SK-N-SH treated with all-trans-retinoic acid at 6 μM for 48 hours (cell line): Measurements from ENCODE around the gene PRKAR1B.

Source experiments
- ATAC-seq: fragments of 200-7000 bp; cut with Tn5 transposase; 3 replicates; pipeline ENCODE4 v1.9.1; 2020; ENCODE audit warnings: mild to moderate bottlenecking, moderate library complexity
- ARNTL ChIP-seq: fragments of 450-650 bp; formaldehyde crosslinking; IDR thresholded peaks from 2 replicates; pipeline ENCODE4 v1.5.0; 2020; ENCODE audit warnings: low read depth, mild to moderate bottlenecking, moderate library complexity, borderline replicate concordance
- BACH2 ChIP-seq: fragments of 250-450 bp; sonication (Bioruptor Pico); IDR thresholded peaks from 2 replicates; pipeline ENCODE4 v1.9.0; 2021; ENCODE audit warnings: mild to moderate bottlenecking, borderline replicate concordance
- CSDC2 ChIP-seq: fragments of 250-450 bp; sonication (Bioruptor Pico); IDR thresholded peaks from 2 replicates; pipeline ENCODE4 v1.5.0; 2020; ENCODE audit warnings: mild to moderate bottlenecking, moderate library complexity
- CSRNP3 ChIP-seq: fragments of 250-450 bp; sonication (Bioruptor Pico); IDR thresholded peaks from 2 replicates; pipeline ENCODE4 v1.5.1; 2021; ENCODE audit warnings: mild to moderate bottlenecking, moderate library complexity
- ESRRG ChIP-seq: fragments of 250-450 bp; sonication (Bioruptor Pico); IDR thresholded peaks from 2 replicates; pipeline ENCODE4 v1.6.1; 2021; ENCODE audit warnings: mild to moderate bottlenecking
- GLIS3 ChIP-seq: fragments of 250-450 bp; sonication (Bioruptor Pico); IDR thresholded peaks from 2 replicates; pipeline ENCODE4 v1.5.0; 2020; ENCODE audit warnings: mild to moderate bottlenecking, moderate library complexity
- ISL1 ChIP-seq: fragments of 250-450 bp; sonication (Bioruptor Pico); IDR thresholded peaks from 2 replicates; pipeline ENCODE4 v2.1.2; 2022; ENCODE audit warnings: mild to moderate bottlenecking, moderate library complexity
- OSR1 ChIP-seq: fragments of 250-450 bp; sonication (Bioruptor Pico); IDR thresholded peaks from 2 replicates; pipeline ENCODE4 v1.8.0; 2022; ENCODE audit warnings: moderate library complexity, mild to moderate bottlenecking, inconsistent platforms
- PATZ1 ChIP-seq: fragments of 250-450 bp; sonication (Bioruptor Pico); IDR thresholded peaks from 2 replicates; pipeline ENCODE4 v1.8.0; 2020; ENCODE audit warnings: mild to moderate bottlenecking, moderate library complexity, borderline replicate concordance
- PPARA ChIP-seq: fragments of 250-450 bp; sonication (Bioruptor Pico); IDR thresholded peaks from 2 replicates; pipeline ENCODE4 v1.5.0; 2020; ENCODE audit warnings: mild to moderate bottlenecking, borderline replicate concordance
- RARB ChIP-seq: fragments of 250-450 bp; sonication (Bioruptor Pico); IDR thresholded peaks from 2 replicates; pipeline ENCODE4 v1.8.0; 2021; ENCODE audit warnings: mild to moderate bottlenecking, moderate library complexity
- SNAI2 ChIP-seq: fragments of 250-450 bp; sonication (Bioruptor Pico); IDR thresholded peaks from 2 replicates; pipeline ENCODE4 v1.5.0; 2020; ENCODE audit warnings: mild to moderate bottlenecking, moderate library complexity
- TCF4 ChIP-seq: fragments of 250-450 bp; sonication (Bioruptor Pico); IDR thresholded peaks from 2 replicates; pipeline ENCODE4 v1.8.0; 2021; ENCODE audit warnings: mild to moderate bottlenecking, moderate library complexity, borderline replicate concordance
- TOX ChIP-seq: fragments of 250-450 bp; sonication (Bioruptor Pico); IDR thresholded peaks from 2 replicates; pipeline ENCODE4 v1.8.0; 2021; ENCODE audit warnings: mild to moderate bottlenecking, moderate library complexity, borderline replicate concordance
- ZC3H10 ChIP-seq: fragments of 250-450 bp; sonication (Bioruptor Pico); IDR thresholded peaks from 2 replicates; pipeline ENCODE4 v1.5.1; 2021; ENCODE audit warnings: mild to moderate bottlenecking, moderate library complexity
- ZFP3 ChIP-seq: fragments of 250-450 bp; sonication (Bioruptor Pico); IDR thresholded peaks from 2 replicates; pipeline ENCODE4 v1.5.0; 2020; ENCODE audit warnings: mild to moderate bottlenecking, moderate library complexity
- ZFP30 ChIP-seq: fragments of 450-650 bp; formaldehyde crosslinking; IDR thresholded peaks from 2 replicates; pipeline ENCODE4 v1.5.0; 2022; ENCODE audit warnings: mild to moderate bottlenecking, moderate library complexity
- ZNF565 ChIP-seq: fragments of 450-650 bp; formaldehyde crosslinking; conservative IDR thresholded peaks from 2 replicates; pipeline ENCODE4 v1.5.0; 2020; ENCODE audit warnings: low read depth, mild to moderate bottlenecking, moderate library complexity
- ZNF70 ChIP-seq: fragments of 450-650 bp; formaldehyde crosslinking; IDR thresholded peaks from 2 replicates; pipeline ENCODE4 v1.5.0; 2020; ENCODE audit warnings: mild to moderate bottlenecking, moderate library complexity
- ZNF8 ChIP-seq: fragments of 450-650 bp; formaldehyde crosslinking; IDR thresholded peaks from 2 replicates; pipeline ENCODE4 v1.5.0; 2020; ENCODE audit warnings: mild to moderate bottlenecking, moderate library complexity
- TF ChIP-seq, protein P1 (sequence below): fragments of 250-450 bp; sonication (Bioruptor Pico); IDR thresholded peaks from 2 replicates; pipeline ENCODE4 v1.8.0; 2021; ENCODE audit warnings: low read depth, mild to moderate bottlenecking, moderate library complexity, borderline replicate concordance
- TF ChIP-seq, protein P2 (sequence below): fragments of 250-450 bp; sonication (Bioruptor Pico); IDR thresholded peaks from 2 replicates; pipeline ENCODE4 v1.5.1; 2020; ENCODE audit warnings: low read depth, mild to moderate bottlenecking, moderate library complexity
- TF ChIP-seq, protein P3 (sequence below): fragments of 250-450 bp; sonication (Bioruptor Pico); IDR thresholded peaks from 2 replicates; pipeline ENCODE4 v1.5.0; 2020; ENCODE audit warnings: mild to moderate bottlenecking, moderate library complexity

Gene PRKAR1B

GRCh38 chr7:751826-752225, 24.7 kb upstream of the PRKAR1B start:
- TF ChIP-seq TOX: no peak
- no peak for TF ChIP-seq CSRNP3 (CRISPR knock-in tag)
- no peak for TF ChIP-seq ZC3H10 (CRISPR knock-in tag)
- TF ChIP-seq PATZ1 (CRISPR knock-in tag): no peak
- TF ChIP-seq ZFP3: no peak
- no peak for TF ChIP-seq OSR1 (CRISPR knock-in tag)
- no peak for TF ChIP-seq ARNTL (CRISPR knock-in tag)
- no peak for TF ChIP-seq TCF4
- no peak for TF ChIP-seq RARB (CRISPR knock-in tag)
- no peak for TF ChIP-seq ISL1 (CRISPR knock-in tag)
- no peak for TF ChIP-seq SNAI2
- TF ChIP-seq PPARA (CRISPR knock-in tag): no peak
- TF ChIP-seq, protein P1, sequence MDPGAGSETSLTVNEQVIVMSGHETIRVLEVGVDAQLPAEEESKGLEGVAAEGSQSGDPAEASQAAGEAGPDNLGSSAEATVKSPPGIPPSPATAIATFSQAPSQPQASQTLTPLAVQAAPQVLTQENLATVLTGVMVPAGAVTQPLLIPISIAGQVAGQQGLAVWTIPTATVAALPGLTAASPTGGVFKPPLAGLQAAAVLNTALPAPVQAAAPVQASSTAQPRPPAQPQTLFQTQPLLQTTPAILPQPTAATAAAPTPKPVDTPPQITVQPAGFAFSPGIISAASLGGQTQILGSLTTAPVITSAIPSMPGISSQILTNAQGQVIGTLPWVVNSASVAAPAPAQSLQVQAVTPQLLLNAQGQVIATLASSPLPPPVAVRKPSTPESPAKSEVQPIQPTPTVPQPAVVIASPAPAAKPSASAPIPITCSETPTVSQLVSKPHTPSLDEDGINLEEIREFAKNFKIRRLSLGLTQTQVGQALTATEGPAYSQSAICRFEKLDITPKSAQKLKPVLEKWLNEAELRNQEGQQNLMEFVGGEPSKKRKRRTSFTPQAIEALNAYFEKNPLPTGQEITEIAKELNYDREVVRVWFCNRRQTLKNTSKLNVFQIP (CRISPR knock-in tag): no peak
- no peak for TF ChIP-seq ZNF8 (CRISPR knock-in tag)
- TF ChIP-seq ESRRG (CRISPR knock-in tag): no peak
- no peak for TF ChIP-seq ZFP30 (CRISPR knock-in tag)
- no peak for TF ChIP-seq ZNF70 (CRISPR knock-in tag)
- no peak for ATAC-seq

GRCh38 chr7:750111-750905, 23.2 kb upstream of the PRKAR1B start:
- ATAC-seq: no peak
- TF ChIP-seq, protein P2, sequence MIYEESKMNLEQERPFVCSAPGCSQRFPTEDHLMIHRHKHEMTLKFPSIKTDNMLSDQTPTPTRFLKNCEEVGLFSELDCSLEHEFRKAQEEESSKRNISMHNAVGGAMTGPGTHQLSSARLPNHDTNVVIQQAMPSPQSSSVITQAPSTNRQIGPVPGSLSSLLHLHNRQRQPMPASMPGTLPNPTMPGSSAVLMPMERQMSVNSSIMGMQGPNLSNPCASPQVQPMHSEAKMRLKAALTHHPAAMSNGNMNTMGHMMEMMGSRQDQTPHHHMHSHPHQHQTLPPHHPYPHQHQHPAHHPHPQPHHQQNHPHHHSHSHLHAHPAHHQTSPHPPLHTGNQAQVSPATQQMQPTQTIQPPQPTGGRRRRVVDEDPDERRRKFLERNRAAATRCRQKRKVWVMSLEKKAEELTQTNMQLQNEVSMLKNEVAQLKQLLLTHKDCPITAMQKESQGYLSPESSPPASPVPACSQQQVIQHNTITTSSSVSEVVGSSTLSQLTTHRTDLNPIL (CRISPR knock-in tag): no peak
- TF ChIP-seq TOX (no peak), ZFP3 (no peak), ZNF565 (CRISPR knock-in tag) (no peak), BACH2 (CRISPR knock-in tag) (no peak), ZC3H10 (CRISPR knock-in tag) (no peak), PATZ1 (CRISPR knock-in tag) (no peak), ESRRG (CRISPR knock-in tag) (no peak), PPARA (CRISPR knock-in tag) (no peak), GLIS3 (CRISPR knock-in tag) (no peak), ZNF8 (CRISPR knock-in tag) (no peak), CSDC2 (CRISPR knock-in tag) (no peak), ZFP30 (CRISPR knock-in tag) (no peak), ARNTL (CRISPR knock-in tag) (no peak), CSRNP3 (CRISPR knock-in tag) (no peak), SNAI2 (no peak)
- TF ChIP-seq, protein P3, sequence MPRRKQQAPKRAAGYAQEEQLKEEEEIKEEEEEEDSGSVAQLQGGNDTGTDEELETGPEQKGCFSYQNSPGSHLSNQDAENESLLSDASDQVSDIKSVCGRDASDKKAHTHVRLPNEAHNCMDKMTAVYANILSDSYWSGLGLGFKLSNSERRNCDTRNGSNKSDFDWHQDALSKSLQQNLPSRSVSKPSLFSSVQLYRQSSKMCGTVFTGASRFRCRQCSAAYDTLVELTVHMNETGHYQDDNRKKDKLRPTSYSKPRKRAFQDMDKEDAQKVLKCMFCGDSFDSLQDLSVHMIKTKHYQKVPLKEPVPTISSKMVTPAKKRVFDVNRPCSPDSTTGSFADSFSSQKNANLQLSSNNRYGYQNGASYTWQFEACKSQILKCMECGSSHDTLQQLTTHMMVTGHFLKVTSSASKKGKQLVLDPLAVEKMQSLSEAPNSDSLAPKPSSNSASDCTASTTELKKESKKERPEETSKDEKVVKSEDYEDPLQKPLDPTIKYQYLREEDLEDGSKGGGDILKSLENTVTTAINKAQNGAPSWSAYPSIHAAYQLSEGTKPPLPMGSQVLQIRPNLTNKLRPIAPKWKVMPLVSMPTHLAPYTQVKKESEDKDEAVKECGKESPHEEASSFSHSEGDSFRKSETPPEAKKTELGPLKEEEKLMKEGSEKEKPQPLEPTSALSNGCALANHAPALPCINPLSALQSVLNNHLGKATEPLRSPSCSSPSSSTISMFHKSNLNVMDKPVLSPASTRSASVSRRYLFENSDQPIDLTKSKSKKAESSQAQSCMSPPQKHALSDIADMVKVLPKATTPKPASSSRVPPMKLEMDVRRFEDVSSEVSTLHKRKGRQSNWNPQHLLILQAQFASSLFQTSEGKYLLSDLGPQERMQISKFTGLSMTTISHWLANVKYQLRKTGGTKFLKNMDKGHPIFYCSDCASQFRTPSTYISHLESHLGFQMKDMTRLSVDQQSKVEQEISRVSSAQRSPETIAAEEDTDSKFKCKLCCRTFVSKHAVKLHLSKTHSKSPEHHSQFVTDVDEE (CRISPR knock-in tag): no peak
